GM12872 (cell line): ENCODE measurements around the gene TGIF1.

ENCODE experiments used
- TF ChIP-seq, protein P1 (sequence below): IDR thresholded peaks from 3 replicates; pipeline ENCODE4 v1.5.1; 2011; ENCODE audit warnings: low read depth, mild to moderate bottlenecking, low read length, moderate library complexity; ENCODE audit not compliant: insufficient read depth

TGIF1 gene

DNA sequence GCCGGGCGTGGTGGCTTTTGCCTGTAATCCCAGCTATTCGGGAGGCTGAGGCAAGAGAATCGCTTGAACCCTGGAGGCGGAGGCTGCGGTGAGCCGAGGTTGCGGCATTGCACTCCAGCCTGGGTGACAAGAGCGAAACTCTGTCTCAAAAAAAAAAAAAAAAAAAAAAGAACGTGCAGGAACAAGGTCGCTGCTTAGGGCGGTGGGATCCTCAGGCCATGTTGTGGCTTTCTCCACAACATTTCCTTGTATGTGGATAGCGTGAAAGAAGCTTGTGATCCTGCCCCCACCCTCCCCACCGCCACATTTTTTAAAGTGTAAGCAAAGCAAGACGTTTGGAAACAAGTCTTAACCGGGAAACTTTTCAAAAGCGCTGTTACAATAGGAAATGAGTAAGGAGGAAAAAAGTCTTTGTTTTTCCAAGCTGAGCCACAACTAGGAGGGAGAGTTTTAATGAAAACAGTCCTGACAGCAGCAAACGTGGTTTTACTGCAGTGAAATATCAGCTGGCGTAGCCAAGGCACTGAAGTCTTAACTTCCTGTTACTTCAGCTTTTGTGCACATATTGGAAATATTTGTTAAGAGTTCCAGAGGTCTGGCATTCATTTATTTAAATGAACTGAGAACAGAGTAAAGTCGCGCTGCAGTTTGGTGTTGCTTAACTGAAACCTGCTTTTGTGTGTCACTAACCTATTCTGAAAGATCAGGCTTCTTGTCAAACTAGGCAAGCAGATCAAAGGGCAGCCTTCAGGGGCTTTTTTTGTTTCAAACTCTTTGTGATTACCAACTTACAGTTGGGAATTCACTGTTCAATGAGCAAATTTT, 3.8 kb downstream of the TGIF1 start:
- TF ChIP-seq, protein P1, sequence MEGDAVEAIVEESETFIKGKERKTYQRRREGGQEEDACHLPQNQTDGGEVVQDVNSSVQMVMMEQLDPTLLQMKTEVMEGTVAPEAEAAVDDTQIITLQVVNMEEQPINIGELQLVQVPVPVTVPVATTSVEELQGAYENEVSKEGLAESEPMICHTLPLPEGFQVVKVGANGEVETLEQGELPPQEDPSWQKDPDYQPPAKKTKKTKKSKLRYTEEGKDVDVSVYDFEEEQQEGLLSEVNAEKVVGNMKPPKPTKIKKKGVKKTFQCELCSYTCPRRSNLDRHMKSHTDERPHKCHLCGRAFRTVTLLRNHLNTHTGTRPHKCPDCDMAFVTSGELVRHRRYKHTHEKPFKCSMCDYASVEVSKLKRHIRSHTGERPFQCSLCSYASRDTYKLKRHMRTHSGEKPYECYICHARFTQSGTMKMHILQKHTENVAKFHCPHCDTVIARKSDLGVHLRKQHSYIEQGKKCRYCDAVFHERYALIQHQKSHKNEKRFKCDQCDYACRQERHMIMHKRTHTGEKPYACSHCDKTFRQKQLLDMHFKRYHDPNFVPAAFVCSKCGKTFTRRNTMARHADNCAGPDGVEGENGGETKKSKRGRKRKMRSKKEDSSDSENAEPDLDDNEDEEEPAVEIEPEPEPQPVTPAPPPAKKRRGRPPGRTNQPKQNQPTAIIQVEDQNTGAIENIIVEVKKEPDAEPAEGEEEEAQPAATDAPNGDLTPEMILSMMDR, result no peak

DNA sequence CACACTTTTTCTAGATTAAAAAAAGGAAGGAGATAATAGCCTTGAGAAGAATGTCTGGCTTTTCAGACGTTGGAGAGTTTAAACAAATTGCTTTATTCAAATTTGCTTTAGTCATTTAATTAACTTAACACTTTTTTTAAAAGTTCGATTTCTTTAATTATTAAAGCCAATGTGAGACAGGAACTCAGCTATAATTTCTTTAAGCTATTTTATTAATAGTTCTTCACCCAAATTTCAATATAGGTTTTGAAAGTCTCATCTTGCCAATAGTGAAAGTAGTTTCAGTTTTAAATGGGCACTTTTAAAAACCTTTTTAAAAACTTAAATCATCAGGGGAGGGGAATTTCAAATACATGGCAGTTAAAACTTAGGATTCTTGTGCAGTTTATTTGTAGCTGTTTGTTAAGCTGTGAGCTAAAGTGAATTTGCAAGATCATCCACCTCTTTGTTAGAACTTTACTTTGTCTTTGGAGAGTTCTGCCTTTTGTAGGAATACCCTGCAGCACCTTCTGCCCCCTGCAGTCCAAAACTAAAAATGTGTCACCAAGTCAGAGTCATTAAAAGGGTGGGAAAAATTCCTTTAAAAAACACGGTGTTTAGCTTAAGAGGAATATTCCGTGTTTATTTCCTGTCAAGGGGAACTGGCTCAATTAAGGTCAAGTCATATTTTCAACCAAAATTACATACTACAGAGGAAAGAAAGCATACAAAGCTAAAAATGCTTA, 4.6 kb downstream of the TGIF1 start:
- TF ChIP-seq, protein P1, result peak; percentile 68

DNA sequence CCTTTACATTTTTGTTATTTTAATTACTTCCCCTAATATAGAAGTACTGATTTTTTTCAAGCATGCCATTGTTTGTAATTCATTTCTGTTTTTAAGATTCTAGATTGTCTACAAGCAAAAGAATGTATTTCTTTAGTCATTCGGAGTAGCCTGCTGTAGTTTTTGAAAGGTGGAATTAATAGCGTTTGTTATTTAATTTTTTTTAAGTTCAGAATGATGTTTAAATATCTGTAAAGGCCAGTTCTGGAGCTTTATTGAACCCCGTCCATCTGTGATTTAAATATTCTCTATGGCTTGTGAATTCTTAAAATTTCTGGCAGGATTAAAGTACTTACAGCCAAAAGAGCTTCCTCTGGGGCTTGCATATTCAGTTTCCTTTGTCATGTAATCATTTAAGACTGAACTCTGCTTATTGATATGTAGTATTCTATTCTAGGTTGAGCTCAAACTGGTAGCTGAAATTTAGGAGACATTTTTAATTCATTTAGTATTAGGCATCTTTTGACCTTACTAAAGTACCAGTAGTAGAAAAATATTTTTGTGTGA, 5.2 kb downstream of the TGIF1 start:
- TF ChIP-seq, protein P1, result no peak

DNA sequence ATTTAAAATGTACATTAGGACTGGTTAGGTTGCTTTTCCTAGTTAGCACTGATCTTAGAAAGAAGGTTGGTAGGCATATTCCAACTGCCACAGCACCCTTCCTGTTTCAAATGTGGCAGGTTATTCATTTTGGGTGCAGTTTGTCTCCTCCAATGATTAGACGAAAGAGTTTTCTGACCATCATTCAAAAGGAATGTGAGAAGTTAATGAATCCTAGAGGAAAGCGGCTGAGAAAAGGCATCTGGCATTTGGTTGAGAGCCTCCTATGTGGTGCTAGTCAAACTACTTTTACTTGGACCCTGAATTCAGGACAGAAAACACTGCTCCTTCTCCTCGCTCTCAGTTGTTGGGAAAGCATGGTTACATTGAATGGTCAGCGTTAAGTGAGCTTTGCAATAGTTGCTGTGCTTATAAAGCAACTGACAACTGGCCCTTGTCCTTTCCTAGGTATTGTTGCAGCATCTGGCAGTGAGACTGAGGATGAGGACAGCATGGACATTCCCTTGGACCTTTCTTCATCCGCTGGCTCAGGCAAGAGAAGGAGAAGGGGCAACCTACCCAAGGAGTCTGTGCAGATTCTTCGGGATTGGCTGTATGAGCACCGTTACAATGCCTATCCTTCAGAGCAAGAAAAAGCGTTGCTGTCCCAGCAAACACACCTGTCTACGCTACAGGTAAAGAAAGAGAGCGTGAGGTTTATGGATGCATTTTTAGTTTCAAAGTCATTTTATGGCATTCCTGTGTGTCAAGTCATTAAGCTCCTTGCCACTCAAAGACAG, 6.1 kb downstream of the TGIF1 start:
- TF ChIP-seq, protein P1, result no peak

DNA sequence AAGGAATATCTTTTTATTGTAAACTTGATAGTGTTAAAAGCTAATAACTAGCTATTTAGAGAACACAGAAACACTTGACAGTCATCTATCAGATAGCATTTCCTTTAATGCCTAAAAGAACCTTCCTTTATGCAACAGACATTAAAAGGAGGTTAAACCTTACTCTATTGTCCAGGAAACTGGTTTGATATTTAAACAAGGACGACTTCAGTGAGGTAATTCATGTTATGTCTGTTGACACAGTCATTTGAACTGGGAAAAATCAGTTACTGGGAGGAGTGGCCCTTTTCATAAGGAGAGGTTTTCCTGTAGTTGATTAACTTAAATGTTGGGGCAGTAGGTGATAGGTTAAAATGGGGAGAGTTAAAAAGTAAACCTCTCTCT, 6.7 kb downstream of the TGIF1 start:
- TF ChIP-seq, protein P1, result no peak

DNA sequence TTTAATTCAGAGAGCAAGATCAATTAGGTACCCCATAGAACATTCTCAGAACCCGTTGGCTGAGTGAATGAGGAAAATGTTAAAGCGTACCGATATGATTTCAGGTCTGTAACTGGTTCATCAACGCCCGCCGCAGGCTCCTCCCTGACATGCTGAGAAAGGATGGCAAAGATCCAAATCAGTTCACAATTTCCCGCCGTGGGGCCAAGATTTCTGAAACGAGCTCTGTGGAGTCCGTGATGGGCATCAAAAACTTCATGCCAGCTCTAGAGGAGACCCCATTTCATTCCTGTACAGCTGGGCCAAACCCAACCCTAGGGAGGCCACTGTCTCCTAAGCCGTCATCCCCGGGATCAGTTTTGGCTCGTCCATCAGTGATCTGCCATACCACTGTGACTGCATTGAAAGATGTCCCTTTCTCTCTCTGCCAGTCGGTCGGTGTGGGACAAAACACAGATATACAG, 7.3 kb downstream of the TGIF1 start:
- TF ChIP-seq, protein P1, result no peak

DNA sequence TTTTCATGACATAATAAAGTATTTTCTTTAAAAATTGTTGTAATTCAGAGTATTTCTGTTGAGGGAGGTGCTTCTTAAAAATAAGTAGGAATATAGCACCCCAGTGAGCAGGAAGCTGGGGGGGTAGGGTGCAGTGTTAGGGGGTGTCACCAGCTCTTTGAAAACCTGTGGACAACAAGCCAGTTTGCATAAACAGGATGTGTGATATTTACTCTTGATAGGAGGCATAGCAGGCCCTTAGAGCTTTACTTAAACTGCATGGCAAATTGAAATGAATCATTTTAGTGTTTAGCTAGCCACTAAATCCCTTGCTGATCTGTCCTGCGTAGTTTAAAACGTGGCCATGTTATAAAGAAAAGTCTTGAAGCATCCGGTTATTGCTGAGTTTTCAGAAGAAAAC, 8.4 kb downstream of the TGIF1 start:
- TF ChIP-seq, protein P1, result no peak
